Neural progenitor cell (in vitro differentiated cells): Measurements from ENCODE around the gene BCOR.

Experiments
- CTCF ChIP-seq: fragments of 200-600 bp; sonication (generic); IDR thresholded peaks from 2 replicates; pipeline ENCODE4 v1.5.1; 2017; ENCODE audit warnings: antibody characterized with exemption, mild to moderate bottlenecking
- EZH2 ChIP-seq: fragments of 200-600 bp; sonication (generic); IDR thresholded peaks from 2 replicates; pipeline ENCODE4 v1.6.1; 2017; ENCODE audit warnings: antibody characterized with exemption, mild to moderate bottlenecking, moderate library complexity
- EZH2phosphoT487 ChIP-seq: fragments of 200-600 bp; sonication (generic); IDR thresholded peaks from 2 replicates; pipeline ENCODE4 v1.6.1; 2017; ENCODE audit warnings: antibody characterized with exemption

DNA sequence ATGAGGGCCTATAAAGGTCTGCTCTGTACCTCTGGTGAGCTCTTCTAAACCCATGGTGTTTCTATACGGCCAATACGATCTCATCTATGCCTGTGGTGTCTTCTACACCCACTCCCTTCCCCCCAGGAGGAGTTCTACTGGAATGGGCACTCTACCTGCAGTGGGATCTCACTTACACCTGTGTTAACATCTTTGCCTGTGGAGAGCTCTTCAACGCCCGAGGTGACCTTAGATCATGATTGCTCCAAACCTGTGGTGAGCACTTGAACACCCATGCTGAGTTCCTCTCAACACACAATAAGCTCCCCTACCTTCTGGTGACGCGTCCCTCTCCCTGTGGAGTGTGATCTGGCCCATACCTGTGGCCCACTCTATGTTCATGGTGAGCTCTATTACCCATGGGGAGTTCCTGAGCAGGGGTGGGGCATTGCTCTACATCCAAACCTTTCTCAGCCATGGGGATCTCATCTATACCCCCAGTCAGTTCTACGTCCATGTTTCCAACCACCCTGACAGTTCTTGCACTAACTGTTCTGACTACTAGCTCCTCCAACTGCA is 48.6 kb downstream of the BCOR start:
- TF ChIP-seq CTCF (no peak), EZH2 (no peak), EZH2phosphoT487 (no peak)
